H1 (cell line): ENCODE results near the gene NACA.
"Not testable (repeated sequence)": the region's sequence is repeated elsewhere in the genome, so short reads cannot be mapped to it uniquely, and the experiment has no call there.

Experiments used
- CTCF ChIP-seq, 3 experiments: IDR thresholded peaks; 1 replicate in 2 of 3; 2 replicates in 1 of 3; pipeline versions ENCODE4 v1.5.1 to v1.6.1; 2011; ENCODE audit warnings: low read length in 3 of 3, mild to moderate bottlenecking in 3 of 3, inconsistent platforms in 2 of 3, low read depth in 1 of 3, moderate library complexity in 1 of 3; ENCODE audit not compliant: insufficient read depth in 1 of 3; ENCODE audit errors: control extremely low read depth in 1 of 3
- E2F6 ChIP-seq: IDR thresholded peaks from 2 replicates; pipeline ENCODE4 v1.6.1; 2012; ENCODE audit warnings: inconsistent platforms
- MAFK ChIP-seq: IDR thresholded peaks from 2 replicates; pipeline ENCODE4 v1.6.1; 2012; ENCODE audit warnings: low read depth, mild to moderate bottlenecking, improper control_type of control experiment, low read length
- MAX ChIP-seq: IDR thresholded peaks from 2 replicates; pipeline ENCODE4 v1.6.1; 2012; ENCODE audit warnings: inconsistent platforms
- POLR2A ChIP-seq, 2 experiments: IDR thresholded peaks; 1 replicate in 1 of 2; 2 replicates in 1 of 2; pipeline ENCODE4 v1.6.1; 2011; ENCODE audit warnings: low read depth in 2 of 2, low read length in 2 of 2, mild to moderate bottlenecking in 2 of 2; ENCODE audit errors: control extremely low read depth in 1 of 2
- RAD21 ChIP-seq, 2 experiments: IDR thresholded peaks in 1 of 2; conservative IDR thresholded peaks in 1 of 2; 2 replicates each; pipeline ENCODE4 v1.6.1; 2011; ENCODE audit warnings: low read depth in 2 of 2, low read length in 2 of 2, improper control_type of control experiment in 1 of 2, inconsistent platforms in 1 of 2, mild to moderate bottlenecking in 1 of 2, moderate library complexity in 1 of 2
- SIN3A ChIP-seq, 2 experiments: IDR thresholded peaks in 1 of 2; conservative IDR thresholded peaks in 1 of 2; 2 replicates each; pipeline ENCODE4 v1.6.1; 2011 to 2012; ENCODE audit warnings: low read length in 2 of 2, improper control_type of control experiment in 1 of 2, low read depth in 1 of 2, mild to moderate bottlenecking in 1 of 2
- SUZ12 ChIP-seq: fragments of 200-600 bp; sonication (generic); IDR thresholded peaks from 2 replicates; pipeline ENCODE4 v1.6.1; 2012; ENCODE audit warnings: mild to moderate bottlenecking, inconsistent platforms, low read length, moderate library complexity, mixed read lengths

- not testable (repeated sequence) for TF ChIP-seq CTCF (IDR thresholded peaks at IDR 0.05; ENCODE audit: control extremely low read depth in 1 of 3, insufficient read depth in 1 of 3, low read depth in 1 of 3, low read length in 3 of 3); RAD21 (IDR thresholded peaks at IDR 0.05 in 1 of 2, conservative IDR thresholded peaks at IDR 0.05 in 1 of 2; ENCODE audit: low read depth in 2 of 2, low read length in 2 of 2); E2F6; MAX; POLR2A (IDR thresholded peaks at IDR 0.05; ENCODE audit: control extremely low read depth in 1 of 2, low read depth in 2 of 2, low read length in 2 of 2); MAFK; SIN3A (conservative IDR thresholded peaks at IDR 0.05 in 1 of 2, IDR thresholded peaks at IDR 0.05 in 1 of 2; ENCODE audit: low read depth in 1 of 2, low read length in 2 of 2); SUZ12
Measured at GRCh38 chr12:56757971-56758370, 32.9 kb upstream of the NACA start.
